Neural cell (in vitro differentiated cells): Measurements from ENCODE around the gene PCDHA11. TPM values are rescaled to one million over a fixed set of nuclear protein-coding genes. Genes with fewer than 3 reads are reported as not detected.

ENCODE experiments used
- H2AFZ ChIP-seq: fragments of 200-600, 300-800 bp; sonication (generic), shearing (Covaris generic); 2 replicates; pipeline ENCODE4 v1.6.0; 2014; ENCODE audit warnings: low read depth, mild to moderate bottlenecking, antibody characterized with exemption, low read length, moderate library complexity
- H3F3A ChIP-seq: fragments of 200-600 bp; shearing (Covaris generic); 2 replicates; pipeline ENCODE4 v1.6.1; 2016; ENCODE audit warnings: mild to moderate bottlenecking, moderate library complexity, mixed read lengths, antibody characterized with exemption, low read length; ENCODE audit not compliant: insufficient read depth, poor library complexity, severe bottlenecking
- H3K27ac ChIP-seq: fragments of 200-600, 300-800 bp; sonication (generic), shearing (Covaris generic); 2 replicates; pipeline ENCODE4 v1.5.1; 2014; ENCODE audit warnings: mild to moderate bottlenecking, low read length, moderate library complexity
- H3K27me3 ChIP-seq: fragments of 300-800, 200-600 bp; sonication (generic), shearing (Covaris generic); 2 replicates; pipeline ENCODE4 v1.6.0; 2014; ENCODE audit warnings: mild to moderate bottlenecking, low read depth, low read length, moderate library complexity; ENCODE audit not compliant: insufficient read depth
- H3K36me3 ChIP-seq: fragments of 300-800, 200-600 bp; sonication (generic), shearing (Covaris generic); 2 replicates; pipeline ENCODE4 v1.5.1; 2014; ENCODE audit warnings: mild to moderate bottlenecking, antibody characterized with exemption, low read length, moderate library complexity; ENCODE audit not compliant: insufficient read depth
- H3K4me2 ChIP-seq: fragments of 300-800, 200-600 bp; sonication (generic), shearing (Covaris generic); 2 replicates; pipeline ENCODE4 v1.6.0; 2014; ENCODE audit warnings: mild to moderate bottlenecking, low read length
- H3K4me3 ChIP-seq: fragments of 300-800, 200-600 bp; sonication (generic), shearing (Covaris generic); 2 replicates; pipeline ENCODE4 v1.5.1; 2014; ENCODE audit warnings: mild to moderate bottlenecking, low read length, moderate library complexity
- H3K79me2 ChIP-seq: fragments of 200-600 bp; shearing (Covaris generic); replicated peaks from 2 replicates; pipeline ENCODE4 v1.6.0; 2014; ENCODE audit warnings: mild to moderate bottlenecking, low read length, moderate library complexity; ENCODE audit not compliant: insufficient read depth
- H3K9ac ChIP-seq: fragments of 300-800, 200-600 bp; sonication (generic), shearing (Covaris generic); 2 replicates; pipeline ENCODE4 v1.6.1; 2016; ENCODE audit warnings: mild to moderate bottlenecking, low read length, mixed read lengths
- H3K9me2 ChIP-seq: fragments of 200-600 bp; shearing (Covaris generic); 2 replicates; pipeline ENCODE4 v1.6.1; 2016; ENCODE audit warnings: mild to moderate bottlenecking, low read length, mixed read lengths; ENCODE audit not compliant: insufficient read depth
- H3K9me3 ChIP-seq: fragments of 200-600, 300-800 bp; sonication (generic), shearing (Covaris generic); 2 replicates; pipeline ENCODE4 v1.6.1; 2016; ENCODE audit warnings: mild to moderate bottlenecking, mixed run types, low read length, moderate library complexity, mixed read lengths
- H4K20me1 ChIP-seq: fragments of 200-600 bp; shearing (Covaris generic); 2 replicates; pipeline ENCODE4 v1.6.1; 2016; ENCODE audit warnings: mild to moderate bottlenecking, mixed run types; ENCODE audit not compliant: insufficient read depth
- EP300 ChIP-seq: fragments of 450-650 bp; conservative IDR thresholded peaks from 2 replicates; pipeline ENCODE4 v1.6.1; 2014; ENCODE audit warnings: antibody characterized with exemption, mild to moderate bottlenecking, moderate library complexity; ENCODE audit not compliant: poor library complexity, severe bottlenecking
- EZH2 ChIP-seq: fragments of 200-600, 300-800 bp; shearing (Covaris generic), sonication (generic); IDR thresholded peaks from 2 replicates; pipeline ENCODE4 v1.6.1; 2014; ENCODE audit warnings: antibody characterized with exemption, low read length, borderline replicate concordance, mild to moderate bottlenecking; ENCODE audit not compliant: insufficient read depth, poor library complexity, severe bottlenecking
- MXI1 ChIP-seq: fragments of 450-650 bp; conservative IDR thresholded peaks from 2 replicates; pipeline ENCODE4 v1.6.1; 2014; ENCODE audit warnings: antibody characterized with exemption, mild to moderate bottlenecking; ENCODE audit not compliant: poor library complexity, severe bottlenecking
- POLR2AphosphoS5 ChIP-seq: IDR thresholded peaks from 2 replicates; pipeline ENCODE4 v1.6.1; 2012
- RAD21 ChIP-seq: fragments of 450-650 bp; conservative IDR thresholded peaks from 2 replicates; pipeline ENCODE4 v1.6.1; 2014; ENCODE audit warnings: antibody characterized with exemption, mild to moderate bottlenecking, moderate library complexity
- SMC3 ChIP-seq: fragments of 450-650 bp; conservative IDR thresholded peaks from 2 replicates; pipeline ENCODE4 v1.6.1; 2014; ENCODE audit warnings: antibody characterized with exemption, mild to moderate bottlenecking, moderate library complexity; ENCODE audit not compliant: poor library complexity
- TAF1 ChIP-seq: IDR thresholded peaks from 2 replicates; pipeline ENCODE4 v1.6.1; 2012; ENCODE audit warnings: low read depth
- polyA plus RNA-seq: library from polyadenylated mRNA; depleted of rRNA; stranded (reverse); fragments of >200 nt; gene quantifications from 2 replicates; pipeline ENCODE4 v1.2.3, GENCODE V29; 2014
- TF ChIP-seq, protein P1 (sequence below): fragments of 450-650 bp; IDR thresholded peaks from 2 replicates; pipeline ENCODE4 v1.5.1; 2014; ENCODE audit warnings: antibody characterized with exemption, mild to moderate bottlenecking, moderate library complexity; ENCODE audit not compliant: poor library complexity, severe bottlenecking
- TF ChIP-seq, protein P2 (sequence below): IDR thresholded peaks from 2 replicates; pipeline ENCODE4 v1.6.1; 2012; ENCODE audit warnings: borderline replicate concordance

The PCDHA11 gene
- polyA plus RNA-seq, 1 donor from 2014 or later = 5.3 TPM

DNA sequence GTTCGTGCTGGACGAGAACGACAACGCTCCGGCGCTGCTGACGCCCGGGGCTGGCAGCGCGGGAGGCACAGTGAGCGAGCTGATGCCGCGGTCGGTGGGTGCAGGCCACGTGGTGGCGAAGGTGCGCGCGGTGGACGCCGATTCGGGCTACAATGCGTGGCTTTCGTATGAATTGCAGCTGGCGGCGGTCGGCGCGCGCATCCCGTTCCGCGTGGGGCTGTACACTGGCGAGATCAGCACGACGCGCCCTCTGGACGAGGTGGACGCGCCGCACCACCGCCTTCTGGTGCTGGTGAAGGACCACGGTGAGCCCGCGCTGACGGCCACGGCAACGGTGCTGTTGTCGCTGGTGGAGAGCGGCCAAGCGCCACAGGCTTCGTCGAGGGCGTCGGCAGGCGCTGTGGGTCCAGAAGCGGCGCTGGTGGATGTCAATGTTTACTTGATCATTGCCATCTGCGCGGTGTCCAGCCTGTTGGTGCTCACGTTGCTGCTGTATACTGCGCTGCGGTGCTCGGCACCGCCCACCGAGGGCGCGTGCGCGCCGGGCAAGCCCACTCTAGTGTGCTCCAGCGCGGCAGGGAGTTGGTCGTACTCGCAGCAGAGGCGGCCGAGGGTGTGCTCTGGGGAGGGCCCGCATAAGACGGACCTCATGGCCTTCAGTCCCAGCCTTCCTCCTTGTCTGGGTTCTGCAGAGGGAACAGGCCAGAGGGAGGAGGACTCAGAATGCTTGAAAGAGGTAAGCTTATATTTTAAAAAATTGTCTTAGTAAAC, 15.4 kb downstream of the PCDHA11 start:
- no peaks in the 10 kb centered on the region for H3K9me2 ChIP-seq
- H3K27me3 ChIP-seq = no peaks in the 10 kb centered on the region
- H3K4me3 ChIP-seq = no peak overlapping the region
- H3K4me2 ChIP-seq = no peak overlapping the region
- peaks cover 35% of the 10 kb centered on the region for H3K9me3 ChIP-seq
- peaks cover 35% of the 10 kb centered on the region for H3K36me3 ChIP-seq
- H2AFZ ChIP-seq = no peak overlapping the region
- H3K9ac ChIP-seq = no peak overlapping the region
- no peaks in the 10 kb centered on the region for H3F3A ChIP-seq
- TF ChIP-seq MXI1 (no peak), RAD21 (no peak), POLR2AphosphoS5 (no peak), TAF1 (no peak), EP300 (no peak), SMC3 (no peak), EZH2 (no peak)
- TF ChIP-seq, protein P1, sequence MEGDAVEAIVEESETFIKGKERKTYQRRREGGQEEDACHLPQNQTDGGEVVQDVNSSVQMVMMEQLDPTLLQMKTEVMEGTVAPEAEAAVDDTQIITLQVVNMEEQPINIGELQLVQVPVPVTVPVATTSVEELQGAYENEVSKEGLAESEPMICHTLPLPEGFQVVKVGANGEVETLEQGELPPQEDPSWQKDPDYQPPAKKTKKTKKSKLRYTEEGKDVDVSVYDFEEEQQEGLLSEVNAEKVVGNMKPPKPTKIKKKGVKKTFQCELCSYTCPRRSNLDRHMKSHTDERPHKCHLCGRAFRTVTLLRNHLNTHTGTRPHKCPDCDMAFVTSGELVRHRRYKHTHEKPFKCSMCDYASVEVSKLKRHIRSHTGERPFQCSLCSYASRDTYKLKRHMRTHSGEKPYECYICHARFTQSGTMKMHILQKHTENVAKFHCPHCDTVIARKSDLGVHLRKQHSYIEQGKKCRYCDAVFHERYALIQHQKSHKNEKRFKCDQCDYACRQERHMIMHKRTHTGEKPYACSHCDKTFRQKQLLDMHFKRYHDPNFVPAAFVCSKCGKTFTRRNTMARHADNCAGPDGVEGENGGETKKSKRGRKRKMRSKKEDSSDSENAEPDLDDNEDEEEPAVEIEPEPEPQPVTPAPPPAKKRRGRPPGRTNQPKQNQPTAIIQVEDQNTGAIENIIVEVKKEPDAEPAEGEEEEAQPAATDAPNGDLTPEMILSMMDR = no peak
- TF ChIP-seq, protein P2, sequence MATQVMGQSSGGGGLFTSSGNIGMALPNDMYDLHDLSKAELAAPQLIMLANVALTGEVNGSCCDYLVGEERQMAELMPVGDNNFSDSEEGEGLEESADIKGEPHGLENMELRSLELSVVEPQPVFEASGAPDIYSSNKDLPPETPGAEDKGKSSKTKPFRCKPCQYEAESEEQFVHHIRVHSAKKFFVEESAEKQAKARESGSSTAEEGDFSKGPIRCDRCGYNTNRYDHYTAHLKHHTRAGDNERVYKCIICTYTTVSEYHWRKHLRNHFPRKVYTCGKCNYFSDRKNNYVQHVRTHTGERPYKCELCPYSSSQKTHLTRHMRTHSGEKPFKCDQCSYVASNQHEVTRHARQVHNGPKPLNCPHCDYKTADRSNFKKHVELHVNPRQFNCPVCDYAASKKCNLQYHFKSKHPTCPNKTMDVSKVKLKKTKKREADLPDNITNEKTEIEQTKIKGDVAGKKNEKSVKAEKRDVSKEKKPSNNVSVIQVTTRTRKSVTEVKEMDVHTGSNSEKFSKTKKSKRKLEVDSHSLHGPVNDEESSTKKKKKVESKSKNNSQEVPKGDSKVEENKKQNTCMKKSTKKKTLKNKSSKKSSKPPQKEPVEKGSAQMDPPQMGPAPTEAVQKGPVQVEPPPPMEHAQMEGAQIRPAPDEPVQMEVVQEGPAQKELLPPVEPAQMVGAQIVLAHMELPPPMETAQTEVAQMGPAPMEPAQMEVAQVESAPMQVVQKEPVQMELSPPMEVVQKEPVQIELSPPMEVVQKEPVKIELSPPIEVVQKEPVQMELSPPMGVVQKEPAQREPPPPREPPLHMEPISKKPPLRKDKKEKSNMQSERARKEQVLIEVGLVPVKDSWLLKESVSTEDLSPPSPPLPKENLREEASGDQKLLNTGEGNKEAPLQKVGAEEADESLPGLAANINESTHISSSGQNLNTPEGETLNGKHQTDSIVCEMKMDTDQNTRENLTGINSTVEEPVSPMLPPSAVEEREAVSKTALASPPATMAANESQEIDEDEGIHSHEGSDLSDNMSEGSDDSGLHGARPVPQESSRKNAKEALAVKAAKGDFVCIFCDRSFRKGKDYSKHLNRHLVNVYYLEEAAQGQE = no peak
- H3K79me2 ChIP-seq = peaks cover 44% of the 10 kb centered on the region
- H4K20me1 ChIP-seq = no peaks in the 10 kb centered on the region
- no peak overlapping the region for H3K27ac ChIP-seq

DNA sequence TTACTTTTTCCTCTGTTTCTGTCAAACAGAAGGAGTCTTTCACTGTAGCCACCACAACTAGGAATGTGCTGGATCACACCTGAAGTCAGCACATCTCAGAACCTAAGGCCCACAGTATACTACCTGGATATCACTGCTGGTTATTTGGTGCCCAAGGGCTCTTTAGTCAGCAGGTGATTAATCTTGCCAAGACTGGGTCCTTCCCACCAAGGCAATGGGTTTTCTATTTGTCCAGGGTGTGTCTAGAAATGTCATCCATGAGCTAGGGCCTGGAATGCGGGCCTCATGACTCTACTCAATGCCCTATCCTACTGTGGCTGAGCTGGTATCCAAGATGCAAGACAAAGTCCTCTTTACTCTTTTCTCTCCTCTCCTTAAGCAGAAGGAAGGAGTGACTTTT, 47.6 kb downstream of the PCDHA11 start:
- peaks cover 14% of the 10 kb centered on the region for H3K79me2 ChIP-seq
- no peaks in the 10 kb centered on the region for H3K9me2 ChIP-seq
- no peaks in the 10 kb centered on the region for H3F3A ChIP-seq
- peaks cover 7% of the 10 kb centered on the region for H3K9me3 ChIP-seq
- H3K27me3 ChIP-seq = no peaks in the 10 kb centered on the region
- H3K9ac ChIP-seq = no peak overlapping the region
- no peak overlapping the region for H3K4me2 ChIP-seq
- no peak overlapping the region for H2AFZ ChIP-seq
- no peaks in the 10 kb centered on the region for H4K20me1 ChIP-seq
- no peak overlapping the region for H3K4me3 ChIP-seq
- no peak overlapping the region for H3K27ac ChIP-seq
- peaks cover 4% of the 10 kb centered on the region for H3K36me3 ChIP-seq
- TF ChIP-seq EZH2 = no peak
- TF ChIP-seq POLR2AphosphoS5 = no peak
- TF ChIP-seq MXI1 = no peak
- TF ChIP-seq, protein P1 = no peak
- no peak for TF ChIP-seq EP300
- TF ChIP-seq, protein P2 = no peak
- TF ChIP-seq TAF1 = no peak
- no peak for TF ChIP-seq SMC3
- no peak for TF ChIP-seq RAD21
